ENCODE measurements around the gene ECE1.
"Not testable (repeated sequence)": the region's sequence is repeated elsewhere in the genome, so short reads cannot be mapped to it uniquely, and the experiment has no call there.

DNA sequence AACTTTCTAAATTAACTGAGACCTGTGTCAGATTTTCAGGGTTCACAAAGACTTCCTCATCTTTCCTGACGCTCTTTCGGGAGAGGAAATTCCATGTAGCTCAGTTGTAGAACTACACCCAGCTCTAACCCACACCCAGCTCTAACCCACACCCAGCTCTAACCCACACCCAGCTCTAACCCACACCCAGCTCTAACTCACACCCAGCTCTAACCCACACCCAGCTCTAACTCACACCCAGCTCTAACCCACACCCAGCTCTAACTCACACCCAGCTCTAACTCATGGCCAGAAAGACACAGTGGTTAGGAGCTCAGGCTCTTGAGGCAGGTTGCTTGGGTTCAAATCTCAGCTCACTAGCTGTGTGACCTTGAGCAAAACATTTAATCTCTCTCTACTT is 99.5 kb downstream of the ECE1 start:
- TF ChIP-seq POLR2A, CTCF (IDR thresholded peaks at IDR 0.05): not testable (repeated sequence)

Measured in heart left ventricle (tissue), 13 donors.